T-helper 2 cell treated with Interferon-gamma antibody and Interleukin-4, amounts not matched to agents 5 μg/mL and 100 μg/mL, for 36 hours (primary cell): ENCODE results near the gene PCGF3.

Source experiments
- DNase-seq: peaks from one replicate; pipeline ENCODE4 v3.0.0; 2021; ENCODE audit warnings: low spot score
- H3K27ac Mint-ChIP-seq: one replicate; pipeline ENCODE4 v1.8.0; 2021; ENCODE audit warnings: mild to moderate bottlenecking, mixed read lengths
- H3K27me3 Mint-ChIP-seq: one replicate; pipeline ENCODE4 v1.8.0; 2021; ENCODE audit warnings: low read depth, mixed read lengths
- H3K36me3 Mint-ChIP-seq: one replicate; pipeline ENCODE4 v1.8.0; 2021; ENCODE audit warnings: low read depth, mixed read lengths
- H3K4me1 Mint-ChIP-seq: one replicate; pipeline ENCODE4 v1.8.0; 2021; ENCODE audit warnings: low read depth, mixed read lengths
- H3K4me3 Mint-ChIP-seq: one replicate; pipeline ENCODE4 v1.8.0; 2022; ENCODE audit warnings: mild to moderate bottlenecking, moderate library complexity, mixed read lengths
- H3K9me3 Mint-ChIP-seq: one replicate; pipeline ENCODE4 v1.8.0; 2021; ENCODE audit warnings: mixed read lengths

The PCGF3 gene

DNA sequence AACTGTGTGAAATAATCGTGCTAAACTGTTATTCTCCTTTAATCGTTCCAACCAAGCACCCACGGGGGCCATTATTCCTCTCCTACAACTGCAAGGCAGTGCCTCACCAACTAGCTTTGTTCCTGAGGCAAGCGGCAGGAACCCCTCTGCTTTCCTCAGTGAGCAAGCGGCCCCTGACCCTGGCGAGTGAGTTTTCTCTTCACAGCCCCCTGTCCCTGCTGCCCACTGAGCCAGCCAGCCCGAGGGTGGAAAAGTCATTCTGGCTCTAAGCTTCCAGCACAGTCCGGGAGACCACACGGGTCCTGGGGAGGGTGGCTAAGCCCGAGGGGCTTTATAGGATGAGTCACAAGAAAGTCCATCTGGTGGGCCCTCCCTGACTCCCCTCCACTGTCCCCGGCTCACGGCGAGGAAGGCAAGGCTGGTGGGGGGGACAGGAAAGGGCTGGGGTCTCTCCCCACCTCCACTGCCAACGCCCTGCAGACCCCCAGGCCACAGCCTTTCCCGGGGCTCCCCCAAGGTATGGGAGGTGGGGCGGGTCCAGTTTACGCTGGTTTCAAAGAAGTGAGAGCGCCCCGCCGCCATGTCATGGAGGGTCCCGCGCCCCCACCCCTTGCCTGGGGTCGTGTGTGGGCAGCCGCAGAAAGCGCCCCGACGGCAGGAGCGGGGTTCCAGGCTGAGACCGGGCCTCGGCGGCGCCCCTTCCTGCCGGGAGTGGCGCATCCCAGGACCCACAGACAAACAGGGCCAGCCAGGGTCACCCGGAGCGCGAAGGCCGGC, 75.3 kb downstream of the PCGF3 start:
- no peak for DNase-seq
- peak overlapping the region; percentile 88 for H3K27ac Mint-ChIP-seq
- H3K4me1 Mint-ChIP-seq: peaks cover 30% of the 10 kb centered on the region
- no peaks in the 10 kb centered on the region for H3K9me3 Mint-ChIP-seq
- H3K27me3 Mint-ChIP-seq: peaks cover 16% of the 10 kb centered on the region
- H3K4me3 Mint-ChIP-seq: peak overlapping the region; percentile 88
- peaks cover 40% of the 10 kb centered on the region for H3K36me3 Mint-ChIP-seq

DNA sequence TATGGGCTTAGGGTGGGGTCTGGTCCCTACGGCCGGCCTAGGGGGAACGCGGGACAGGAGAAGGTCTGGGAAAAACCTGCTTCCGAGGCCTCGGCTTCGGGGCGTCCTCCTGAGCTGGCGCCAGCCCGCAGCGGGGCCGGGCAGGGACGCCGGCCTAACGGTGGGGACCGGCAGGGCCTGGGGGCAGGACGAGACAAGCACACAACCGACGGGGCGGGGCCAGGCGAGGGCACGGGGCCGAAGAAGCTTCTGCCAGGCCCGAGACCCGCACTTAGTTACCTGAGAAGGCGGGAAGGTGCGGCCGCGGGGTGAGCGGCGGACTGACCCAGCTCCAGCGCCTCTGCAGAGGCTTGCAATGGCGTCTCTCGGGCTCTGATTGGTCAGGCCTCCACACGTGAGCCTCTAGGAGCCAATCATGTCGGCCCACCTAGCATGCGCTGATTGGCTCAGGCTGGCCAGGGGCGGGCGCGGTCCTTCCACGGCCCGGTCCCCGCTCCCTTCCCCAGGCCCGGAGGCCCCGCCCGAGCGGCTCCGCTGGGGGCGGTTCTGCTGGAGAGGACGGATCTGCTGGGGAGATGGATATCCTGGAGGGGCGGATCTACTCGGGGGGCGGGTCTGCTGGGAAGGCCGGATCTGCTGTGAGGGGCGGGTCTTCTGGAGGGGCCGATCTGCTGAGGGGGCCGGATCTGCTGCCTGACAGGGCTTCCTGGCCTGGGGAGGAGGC, 76.0 kb downstream of the PCGF3 start:
- H3K4me3 Mint-ChIP-seq: peak overlapping the region; percentile 88
- H3K36me3 Mint-ChIP-seq: peaks cover 36% of the 10 kb centered on the region
- peak overlapping the region; percentile 88 for H3K27ac Mint-ChIP-seq
- H3K4me1 Mint-ChIP-seq: peaks cover 29% of the 10 kb centered on the region
- H3K9me3 Mint-ChIP-seq: no peaks in the 10 kb centered on the region
- peak; percentile 99 for DNase-seq
- H3K27me3 Mint-ChIP-seq: peaks cover 16% of the 10 kb centered on the region

- peaks cover 20% of the 10 kb centered on the region for H3K4me1 Mint-ChIP-seq
- H3K9me3 Mint-ChIP-seq: no peaks in the 10 kb centered on the region
- peaks cover 21% of the 10 kb centered on the region for H3K27me3 Mint-ChIP-seq
- H3K36me3 Mint-ChIP-seq: peaks cover 10% of the 10 kb centered on the region
- no peak overlapping the region for H3K4me3 Mint-ChIP-seq
- no peak for DNase-seq
- no peak overlapping the region for H3K27ac Mint-ChIP-seq
Observed at GRCh38 chr4:784401-785331, 79.0 kb downstream of the PCGF3 start.

DNA sequence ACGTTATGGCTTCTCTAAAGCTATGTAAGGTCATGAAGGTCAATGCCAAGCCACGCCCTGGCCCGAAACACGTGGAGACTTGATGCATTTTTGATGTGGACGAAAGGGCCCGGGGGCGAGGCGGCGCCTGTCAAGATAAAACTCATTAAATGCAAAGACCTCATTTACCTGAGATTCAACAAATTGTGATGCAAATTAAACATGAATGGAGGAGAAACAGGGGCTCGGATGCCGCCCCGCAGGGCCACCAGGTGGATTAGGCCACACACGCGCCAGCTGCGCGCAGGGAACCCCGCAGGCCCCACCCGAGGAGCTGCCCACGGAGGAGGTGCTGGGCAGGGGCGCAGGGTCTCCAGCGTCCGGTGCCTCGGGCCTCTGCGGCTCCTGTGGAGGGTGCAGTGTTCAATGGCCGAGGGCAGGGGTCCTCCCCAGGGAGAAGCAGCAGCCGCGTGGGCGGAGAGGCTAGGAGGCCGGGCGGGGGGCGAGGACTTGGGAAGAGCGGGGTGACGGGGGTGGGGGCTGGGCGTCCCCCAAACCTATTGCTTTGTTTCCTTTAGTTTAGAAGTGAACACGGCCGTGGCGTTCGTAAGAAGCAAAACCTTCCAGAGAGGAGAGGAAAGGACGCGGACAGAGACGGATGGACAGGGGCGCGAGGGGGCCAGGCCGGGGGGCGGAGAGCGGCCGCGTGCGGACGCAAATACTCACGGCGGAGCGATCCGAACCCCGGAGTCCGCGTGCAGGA, 79.9 kb downstream of the PCGF3 start:
- Mint-ChIP-seq H3K27ac (no peak overlapping the region), H3K27me3 (peaks cover 23% of the 10 kb centered on the region), H3K36me3 (peaks cover 2% of the 10 kb centered on the region), H3K4me3 (peak overlapping the region; percentile 38), H3K4me1 (peaks cover 12% of the 10 kb centered on the region), H3K9me3 (no peaks in the 10 kb centered on the region)
- DNase-seq: no peak

GRCh38 chr4:786074-786741, 80.6 kb downstream of the PCGF3 start:
- no peaks in the 10 kb centered on the region for H3K36me3 Mint-ChIP-seq
- H3K9me3 Mint-ChIP-seq: no peaks in the 10 kb centered on the region
- H3K27me3 Mint-ChIP-seq: peaks cover 26% of the 10 kb centered on the region
- H3K4me3 Mint-ChIP-seq: no peak overlapping the region
- DNase-seq: no peak
- peaks cover 10% of the 10 kb centered on the region for H3K4me1 Mint-ChIP-seq
- H3K27ac Mint-ChIP-seq: no peak overlapping the region

GRCh38 chr4:786861-787300, 81.2 kb downstream of the PCGF3 start:
- Mint-ChIP-seq H3K9me3 (no peaks in the 10 kb centered on the region), H3K27ac (no peak overlapping the region), H3K4me3 (no peak overlapping the region), H3K4me1 (peaks cover 10% of the 10 kb centered on the region), H3K36me3 (no peaks in the 10 kb centered on the region), H3K27me3 (peaks cover 26% of the 10 kb centered on the region)
- DNase-seq: no peak

- Mint-ChIP-seq H3K27me3 (peaks cover 26% of the 10 kb centered on the region), H3K4me3 (peak overlapping the region; percentile 45), H3K27ac (no peak overlapping the region), H3K4me1 (peaks cover 8% of the 10 kb centered on the region), H3K9me3 (no peaks in the 10 kb centered on the region), H3K36me3 (no peaks in the 10 kb centered on the region)
- DNase-seq: peak; percentile 19
Observed at GRCh38 chr4:787561-787981, 81.9 kb downstream of the PCGF3 start.

DNA sequence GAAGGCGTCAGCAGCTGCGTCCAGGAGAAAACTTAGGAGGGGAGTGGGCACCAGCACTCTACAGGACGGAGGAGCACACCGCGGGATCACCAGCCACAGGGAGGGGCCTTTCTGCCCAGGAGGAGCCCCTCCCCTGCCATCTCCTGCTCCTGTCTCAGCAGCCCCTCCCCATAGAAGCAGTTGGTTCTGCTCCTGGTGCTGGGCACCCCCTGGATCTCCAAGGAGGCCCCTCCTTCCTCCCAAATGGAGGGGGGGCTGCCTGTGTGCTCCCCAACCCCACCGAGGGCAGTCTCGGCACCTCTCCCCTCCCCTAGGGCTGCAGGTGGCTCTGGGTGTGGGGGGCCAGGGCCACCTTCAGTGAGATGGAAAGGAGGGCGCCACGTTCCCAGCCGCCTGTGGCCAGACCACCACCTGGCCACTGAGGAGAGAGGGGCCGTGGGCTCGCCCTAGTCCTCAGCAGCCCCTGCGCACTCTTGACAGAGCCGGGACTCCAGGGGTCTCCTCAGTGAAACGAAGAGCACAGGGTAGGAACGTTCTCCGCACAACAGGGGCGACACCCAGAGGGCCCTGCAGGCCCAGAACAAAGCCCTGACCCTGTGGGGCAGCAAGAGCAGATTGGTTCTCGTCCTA, 82.5 kb downstream of the PCGF3 start:
- Mint-ChIP-seq H3K9me3 (no peaks in the 10 kb centered on the region), H3K27ac (no peak overlapping the region), H3K27me3 (peaks cover 31% of the 10 kb centered on the region), H3K4me3 (no peak overlapping the region), H3K36me3 (no peaks in the 10 kb centered on the region), H3K4me1 (peaks cover 14% of the 10 kb centered on the region)
- DNase-seq: no peak

DNA sequence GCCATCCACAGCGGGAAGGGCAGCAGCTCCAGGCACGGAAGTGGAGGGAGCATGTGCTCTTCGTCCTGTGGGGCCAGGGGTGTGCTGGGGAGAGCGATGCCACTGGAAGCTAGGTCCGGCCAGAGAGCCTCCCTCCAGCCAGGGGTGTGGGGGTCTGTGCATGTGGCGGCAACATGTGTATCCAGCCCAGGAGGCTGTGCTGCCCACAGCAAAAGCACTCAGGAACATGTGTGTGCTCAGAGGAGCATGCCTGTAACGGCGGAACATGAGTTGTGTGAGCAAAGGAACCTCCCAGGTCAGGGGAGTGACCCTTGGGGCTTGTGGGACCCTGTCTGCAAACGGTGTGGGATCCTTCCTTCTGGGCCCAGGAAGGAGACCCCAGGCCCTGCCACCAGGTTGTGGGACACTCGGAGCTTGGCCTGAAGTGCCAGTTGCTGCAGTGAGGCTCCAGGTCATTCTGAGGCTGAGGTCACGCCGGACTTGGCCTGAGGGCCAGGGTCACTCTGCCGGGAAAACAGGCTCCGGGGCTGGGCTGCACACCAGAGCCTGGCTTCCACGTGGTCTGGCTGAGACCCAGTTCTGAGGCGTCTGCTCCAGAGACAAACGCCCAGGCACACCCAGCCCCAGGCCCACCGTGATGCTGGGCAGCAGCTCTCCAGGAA, 83.1 kb downstream of the PCGF3 start:
- no peaks in the 10 kb centered on the region for H3K36me3 Mint-ChIP-seq
- no peak overlapping the region for H3K4me3 Mint-ChIP-seq
- no peak overlapping the region for H3K27ac Mint-ChIP-seq
- H3K4me1 Mint-ChIP-seq: peaks cover 12% of the 10 kb centered on the region
- H3K27me3 Mint-ChIP-seq: peaks cover 36% of the 10 kb centered on the region
- no peaks in the 10 kb centered on the region for H3K9me3 Mint-ChIP-seq
- no peak for DNase-seq

- H3K36me3 Mint-ChIP-seq: no peaks in the 10 kb centered on the region
- no peak overlapping the region for H3K4me3 Mint-ChIP-seq
- DNase-seq: no peak
- no peaks in the 10 kb centered on the region for H3K9me3 Mint-ChIP-seq
- no peak overlapping the region for H3K27ac Mint-ChIP-seq
- peaks cover 38% of the 10 kb centered on the region for H3K27me3 Mint-ChIP-seq
- peaks cover 14% of the 10 kb centered on the region for H3K4me1 Mint-ChIP-seq
Observed at GRCh38 chr4:789571-790465, 84.2 kb downstream of the PCGF3 start.

DNA sequence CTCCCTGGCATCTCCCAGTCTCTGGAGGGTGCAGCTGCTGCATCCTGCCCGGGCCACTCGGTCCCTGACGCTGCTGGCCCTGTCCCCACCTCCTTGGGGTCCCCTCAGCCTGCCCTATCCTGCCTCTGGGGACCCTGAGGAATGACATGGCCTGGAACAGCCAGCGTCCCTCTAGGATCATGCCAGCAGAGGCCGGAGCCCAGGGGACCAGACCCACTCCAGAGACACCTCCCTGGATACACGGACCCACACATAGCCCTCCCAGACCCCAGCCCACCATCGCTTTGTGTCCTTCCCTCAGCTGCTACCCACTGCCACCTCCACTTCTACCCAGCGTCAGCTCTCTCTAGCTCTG, 84.8 kb downstream of the PCGF3 start:
- Mint-ChIP-seq H3K27ac (no peak overlapping the region), H3K9me3 (no peaks in the 10 kb centered on the region), H3K4me3 (no peak overlapping the region), H3K36me3 (no peaks in the 10 kb centered on the region), H3K4me1 (peaks cover 14% of the 10 kb centered on the region), H3K27me3 (peaks cover 35% of the 10 kb centered on the region)
- no peak for DNase-seq
